ENCODE measurements around the gene TMEM185B. TPM values are rescaled to one million over a fixed set of nuclear protein-coding genes. Genes with fewer than 3 reads are reported as not detected.
A peak's percentile ranks its signal among the peaks of the same experiment; 100 is the strongest.

Gene TMEM185B
- total RNA-seq, 4 donors from 2014 or later, result 11.6 to 33.3 (median 20.1) TPM

GRCh38 chr2:120228503-120228902 lies 5.3 kb upstream of the TMEM185B start:
- no peak overlapping the region for H3K4me3 ChIP-seq
- H3K9me3 ChIP-seq, result no peaks in the 10 kb centered on the region
- no peaks in the 10 kb centered on the region for H3K36me3 ChIP-seq
- H3K27me3 ChIP-seq, result no peaks in the 10 kb centered on the region
- H3K4me1 ChIP-seq, result peaks cover 7 to 40% (median 10%) of the 10 kb centered on the region in 4 donors
- H3K27ac ChIP-seq, result no peak overlapping the region
- TF ChIP-seq CTCF (IDR thresholded peaks at IDR 0.05) (peak in 2 of 6 experiments; percentile 12 to 24), POLR2A (IDR thresholded peaks at IDR 0.05) (no peak)
- peak in 1 of 3 donors; percentile 15 for DNase-seq

- H3K27ac ChIP-seq, result no peak overlapping the region
- no peaks in the 10 kb centered on the region for H3K27me3 ChIP-seq
- H3K4me1 ChIP-seq, result peaks cover 7 to 36% (median 15%) of the 10 kb centered on the region in 4 donors
- no peaks in the 10 kb centered on the region for H3K9me3 ChIP-seq
- no peak overlapping the region for H3K4me3 ChIP-seq
- TF ChIP-seq POLR2A (IDR thresholded peaks at IDR 0.05) (no peak), CTCF (IDR thresholded peaks at IDR 0.05) (no peak)
- no peaks in the 10 kb centered on the region for H3K36me3 ChIP-seq
- peak in 1 of 3 donors; percentile 15 for DNase-seq
Observed at GRCh38 chr2:120227111-120227991, 4.2 kb upstream of the TMEM185B start.

- peaks cover 5 to 38% (median 16%) of the 10 kb centered on the region in 4 donors for H3K4me1 ChIP-seq
- no peak overlapping the region for H3K27ac ChIP-seq
- H3K4me3 ChIP-seq, result no peak overlapping the region
- peak in 1 of 3 donors; percentile 29 for DNase-seq
- no peaks in the 10 kb centered on the region for H3K36me3 ChIP-seq
- no peaks in the 10 kb centered on the region for H3K27me3 ChIP-seq
- H3K9me3 ChIP-seq, result no peaks in the 10 kb centered on the region
- TF ChIP-seq CTCF (IDR thresholded peaks at IDR 0.05), result no peak
- TF ChIP-seq POLR2A (IDR thresholded peaks at IDR 0.05), result no peak
Observed at GRCh38 chr2:120226316-120226715, 3.1 kb upstream of the TMEM185B start.

GRCh38 chr2:120225549-120226065 lies 2.4 kb upstream of the TMEM185B start:
- H3K4me1 ChIP-seq, result peaks cover 5 to 37% (median 14%) of the 10 kb centered on the region in 4 donors
- no peaks in the 10 kb centered on the region for H3K9me3 ChIP-seq
- H3K27me3 ChIP-seq, result no peaks in the 10 kb centered on the region
- H3K36me3 ChIP-seq, result no peaks in the 10 kb centered on the region
- H3K27ac ChIP-seq, result no peak overlapping the region
- peak in 1 of 3 donors; percentile 37 for DNase-seq
- TF ChIP-seq CTCF (IDR thresholded peaks at IDR 0.05) (no peak), POLR2A (IDR thresholded peaks at IDR 0.05) (no peak)
- no peak overlapping the region for H3K4me3 ChIP-seq

- Histone ChIP-seq H3K9me3 (no peaks in the 10 kb centered on the region), H3K27me3 (no peaks in the 10 kb centered on the region), H3K27ac (no peak overlapping the region), H3K36me3 (no peaks in the 10 kb centered on the region), H3K4me3 (no peak overlapping the region), H3K4me1 (peaks cover 5 to 30% (median 11%) of the 10 kb centered on the region in 4 donors)
- DNase-seq, result peak in 1 of 3 donors; percentile 51
- no peak for TF ChIP-seq POLR2A (IDR thresholded peaks at IDR 0.05)
- no peak for TF ChIP-seq CTCF (IDR thresholded peaks at IDR 0.05)
Observed at GRCh38 chr2:120224735-120225548, 1.7 kb upstream of the TMEM185B start.
